Measurements from ENCODE around the gene PTPRM. TPM values are rescaled to one million over a fixed set of nuclear protein-coding genes. Genes with fewer than 3 reads are reported as not detected.

PTPRM gene
- total and polyA plus RNA-seq, 2 of the 8 experiments (the other 6 are each of a cell fraction or from before 2014, with no cell fraction given), result 4.1 to 7.0 TPM

DNA sequence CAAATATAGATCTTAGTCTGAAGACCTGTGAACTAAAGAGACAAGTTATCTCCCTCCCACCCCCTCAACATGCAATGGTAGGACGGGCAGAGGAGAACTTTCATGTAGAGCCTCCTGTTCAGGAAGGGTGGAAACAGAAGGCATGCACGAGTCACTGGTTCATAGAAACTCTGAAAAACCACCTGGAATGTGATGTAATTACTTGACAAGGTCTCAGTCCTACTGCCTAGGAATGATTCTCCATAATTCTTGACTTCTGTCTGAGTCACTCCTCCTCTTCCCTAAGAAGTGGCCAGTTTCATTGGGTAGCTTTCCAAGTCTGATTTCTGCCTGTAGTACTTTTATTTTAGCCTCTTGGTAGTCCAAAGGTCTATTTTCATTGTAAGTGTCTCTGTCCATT is 277.3 kb downstream of the PTPRM start:
- H3K9me3 ChIP-seq (ENCODE audit: insufficient read depth in 2 of 2, low read depth in 1 of 2, low read length in 1 of 2), result peaks cover 11% of the 10 kb centered on the region in 2 experiments; a peak in 3 of 4 replicates
- no peak overlapping the region for H3K4me3 ChIP-seq (ENCODE audit: extremely low read depth in 1 of 4, insufficient read depth in 2 of 4, low read depth in 3 of 4, low read length in 4 of 4)
- no peak overlapping the region for H2BK20ac ChIP-seq (ENCODE audit: low read length)
- H3K79me2 ChIP-seq (ENCODE audit: control insufficient read depth in 1 of 2, insufficient read depth in 2 of 2, low read length in 2 of 2), result no peaks in the 10 kb centered on the region
- no peak overlapping the region for H3K56ac ChIP-seq (replicated peaks; ENCODE audit: insufficient read length, low read depth, low read length)
- ChIA-PET POLR2A (ENCODE audit: partially characterized antibody) (no interaction called here), CTCF (ENCODE audit: partially characterized antibody) (interaction anchor here (0.6 kb wide), 1 partner anchor 569 kb away, joined by 3 read pairs; no protein-coding TSS in a partner anchor)
- H3K4me1 ChIP-seq (replicated peaks in 1 of 4; ENCODE audit: control insufficient read depth in 3 of 4, insufficient read depth in 4 of 4, low read length in 3 of 4), result no peaks in the 10 kb centered on the region
- H2AK5ac ChIP-seq (ENCODE audit: low read depth, low read length), result no peak overlapping the region
- H2BK5ac ChIP-seq (ENCODE audit: low read depth, low read length), result no peak overlapping the region
- H2AFZ ChIP-seq (ENCODE audit: low read length), result no peak overlapping the region
- H3K18ac ChIP-seq (ENCODE audit: extremely low read depth, low read length), result no peak overlapping the region
- no peak overlapping the region for H3K23ac ChIP-seq (ENCODE audit: insufficient read length)
- no peaks in the 10 kb centered on the region for H3K36me3 ChIP-seq (ENCODE audit: control insufficient read depth in 2 of 4, insufficient read depth in 4 of 4, low read length in 3 of 4)
- H2BK120ac ChIP-seq (replicated peaks; ENCODE audit: low read depth, low read length), result no peak overlapping the region
- no peaks in the 10 kb centered on the region for H4K20me1 ChIP-seq (replicated peaks in 1 of 2; ENCODE audit: control insufficient read depth in 1 of 2, insufficient read depth in 2 of 2, low read length in 2 of 2)
- DNase-seq (ENCODE audit: low read depth in 1 of 2, low spot score in 2 of 2), result no peak
- no peak overlapping the region for H4K91ac ChIP-seq (replicated peaks; ENCODE audit: insufficient read length, low read length)
- no peak for FAIRE-seq
- H3K79me1 ChIP-seq (ENCODE audit: low read depth, low read length), result no peaks in the 10 kb centered on the region
- H3K23me2 ChIP-seq (ENCODE audit: low read depth, low read length), result no peaks in the 10 kb centered on the region
- H2BK12ac ChIP-seq (ENCODE audit: low read depth, low read length), result no peak overlapping the region
- H3K4me2 ChIP-seq (ENCODE audit: insufficient read depth in 1 of 2, low read depth in 2 of 2, low read length in 2 of 2), result no peak overlapping the region
- H2BK15ac ChIP-seq (ENCODE audit: low read length), result no peak overlapping the region
- H3K27me3 ChIP-seq (replicated peaks in 1 of 4; ENCODE audit: control insufficient read depth in 3 of 4, extremely low read depth in 1 of 4, insufficient read depth in 3 of 4, low read length in 3 of 4), result no peaks in the 10 kb centered on the region
- H4K8ac ChIP-seq (ENCODE audit: extremely low read depth, insufficient read depth, low read length), result no peak overlapping the region
- no peak for TF ChIP-seq FOSL1 (IDR thresholded peaks at IDR 0.05; ENCODE audit: insufficient read depth, low read depth, low read length)
- TF ChIP-seq MAFK (IDR thresholded peaks at IDR 0.05; ENCODE audit: low read depth, low read length), result no peak
- TF ChIP-seq BCL11A (IDR thresholded peaks at IDR 0.05; ENCODE audit: low read depth in 2 of 2, low read length in 2 of 2), result no peak
- no peak for TF ChIP-seq JUND (IDR thresholded peaks at IDR 0.05; ENCODE audit: low read length)
- TF ChIP-seq EZH2 (IDR thresholded peaks at IDR 0.05; ENCODE audit: low read depth, low read length, severe bottlenecking), result no peak
- TF ChIP-seq CHD2 (IDR thresholded peaks at IDR 0.05; ENCODE audit: low read length), result no peak
- no peak for TF ChIP-seq SIRT6 (IDR thresholded peaks at IDR 0.05; ENCODE audit: low read length)
- no peak for TF ChIP-seq JUN (IDR thresholded peaks at IDR 0.05; ENCODE audit: low read depth, low read length)
- TF ChIP-seq TEAD4 (IDR thresholded peaks at IDR 0.05; ENCODE audit: low read depth, low read length), result no peak
- TF ChIP-seq, protein P1, sequence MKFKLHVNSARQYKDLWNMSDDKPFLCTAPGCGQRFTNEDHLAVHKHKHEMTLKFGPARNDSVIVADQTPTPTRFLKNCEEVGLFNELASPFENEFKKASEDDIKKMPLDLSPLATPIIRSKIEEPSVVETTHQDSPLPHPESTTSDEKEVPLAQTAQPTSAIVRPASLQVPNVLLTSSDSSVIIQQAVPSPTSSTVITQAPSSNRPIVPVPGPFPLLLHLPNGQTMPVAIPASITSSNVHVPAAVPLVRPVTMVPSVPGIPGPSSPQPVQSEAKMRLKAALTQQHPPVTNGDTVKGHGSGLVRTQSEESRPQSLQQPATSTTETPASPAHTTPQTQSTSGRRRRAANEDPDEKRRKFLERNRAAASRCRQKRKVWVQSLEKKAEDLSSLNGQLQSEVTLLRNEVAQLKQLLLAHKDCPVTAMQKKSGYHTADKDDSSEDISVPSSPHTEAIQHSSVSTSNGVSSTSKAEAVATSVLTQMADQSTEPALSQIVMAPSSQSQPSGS (IDR thresholded peaks at IDR 0.05; ENCODE audit: low read length), result no peak
- TF ChIP-seq BRCA1 (IDR thresholded peaks at IDR 0.05; ENCODE audit: low read depth, low read length), result no peak
- TF ChIP-seq KDM4A (IDR thresholded peaks at IDR 0.05; ENCODE audit: low read depth, low read length, severe bottlenecking), result no peak
- WGBS, 2 experiments (ENCODE audit: extremely low coverage in 1 of 2, insufficient coverage in 1 of 2, insufficient read length in 1 of 2, insufficient replicate concordance in 2 of 2, low coverage in 1 of 2, low lambda C conversion rate in 2 of 2, missing lambda C conversion rate in 1 of 2), result 91% methylated on average over 2 of the region's 2 CpGs; no CpG with 5 or more reads in 1 of the 2 experiments
- no peak overlapping the region for H3K27ac ChIP-seq (ENCODE audit: low read depth, low read length)
- H3K4ac ChIP-seq (replicated peaks; ENCODE audit: insufficient read length, low read depth, low read length), result no peak overlapping the region
- H3K9ac ChIP-seq (replicated peaks in 1 of 4; ENCODE audit: extremely low read depth in 1 of 4, low read depth in 3 of 4, low read length in 3 of 4), result no peak overlapping the region
- no peak overlapping the region for H4K5ac ChIP-seq (ENCODE audit: insufficient read length, low read depth, low read length)
- H3K14ac ChIP-seq (ENCODE audit: insufficient read length), result no peak overlapping the region
